ENCODE results near the gene ZG16. TPM values are rescaled to one million over a fixed set of nuclear protein-coding genes. Genes with fewer than 3 reads are reported as not detected.
"Not testable (repeated sequence)": the region's sequence is repeated elsewhere in the genome, so short reads cannot be mapped to it uniquely, and the experiment has no call there.

Gene ZG16
- total RNA-seq, 1 donor from 2014 or later: not detected

DNA sequence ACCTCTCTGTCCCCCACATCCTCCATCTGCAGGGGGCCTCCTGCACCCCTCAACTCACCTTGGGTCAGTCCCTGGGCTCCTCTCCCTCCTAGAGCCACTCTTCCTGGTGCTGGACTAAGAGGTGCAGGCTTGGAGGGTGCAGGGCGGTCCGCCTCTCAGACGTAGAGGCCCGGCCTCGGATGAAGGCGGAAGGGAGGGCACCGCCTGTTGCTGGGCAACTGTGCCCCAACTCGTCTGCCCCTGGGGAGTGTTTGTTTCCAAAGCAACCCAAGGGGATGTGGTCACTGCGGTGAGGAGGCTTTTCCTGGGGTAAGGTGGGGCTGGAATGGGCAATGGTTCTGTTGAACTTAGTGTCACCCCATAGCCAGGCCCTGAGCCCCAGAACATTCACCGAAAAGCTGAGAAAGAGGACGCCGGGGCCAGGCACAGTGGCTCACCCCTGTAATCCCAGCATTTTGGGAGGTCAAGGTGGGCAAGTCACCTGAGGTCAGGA is 32.2 kb upstream of the ZG16 start, which contains the start of gene C16orf54:
TSS of gene C16orf54 (minus strand) at position 138 of the 493 bp plus-strand sequence. CDS start 1,039 bp downstream, outside the sequence.
- peaks cover 14% of the 10 kb centered on the region for H3K4me1 ChIP-seq
- no peaks in the 10 kb centered on the region for H3K36me3 ChIP-seq
- no peaks in the 10 kb centered on the region for H3K27me3 ChIP-seq (ENCODE audit: low read depth)
- intact Hi-C loops (cut with DNase I): no loop called here
- peak within 1 kb of the TSS; percentile 73 for H3K27ac ChIP-seq
- peak within 1 kb of the TSS; percentile 62 for H3K4me3 ChIP-seq
- peak; percentile 92 to 96 for ATAC-seq
- H3K9me3 ChIP-seq: no peaks in the 10 kb centered on the region
- TF ChIP-seq CTCF (IDR thresholded peaks at IDR 0.05): no peak
- peak; percentile 93 for DNase-seq

GRCh38 chr16:29746518-29746917 is 31.5 kb upstream of the ZG16 start:
- not testable (repeated sequence) for ATAC-seq

DNA sequence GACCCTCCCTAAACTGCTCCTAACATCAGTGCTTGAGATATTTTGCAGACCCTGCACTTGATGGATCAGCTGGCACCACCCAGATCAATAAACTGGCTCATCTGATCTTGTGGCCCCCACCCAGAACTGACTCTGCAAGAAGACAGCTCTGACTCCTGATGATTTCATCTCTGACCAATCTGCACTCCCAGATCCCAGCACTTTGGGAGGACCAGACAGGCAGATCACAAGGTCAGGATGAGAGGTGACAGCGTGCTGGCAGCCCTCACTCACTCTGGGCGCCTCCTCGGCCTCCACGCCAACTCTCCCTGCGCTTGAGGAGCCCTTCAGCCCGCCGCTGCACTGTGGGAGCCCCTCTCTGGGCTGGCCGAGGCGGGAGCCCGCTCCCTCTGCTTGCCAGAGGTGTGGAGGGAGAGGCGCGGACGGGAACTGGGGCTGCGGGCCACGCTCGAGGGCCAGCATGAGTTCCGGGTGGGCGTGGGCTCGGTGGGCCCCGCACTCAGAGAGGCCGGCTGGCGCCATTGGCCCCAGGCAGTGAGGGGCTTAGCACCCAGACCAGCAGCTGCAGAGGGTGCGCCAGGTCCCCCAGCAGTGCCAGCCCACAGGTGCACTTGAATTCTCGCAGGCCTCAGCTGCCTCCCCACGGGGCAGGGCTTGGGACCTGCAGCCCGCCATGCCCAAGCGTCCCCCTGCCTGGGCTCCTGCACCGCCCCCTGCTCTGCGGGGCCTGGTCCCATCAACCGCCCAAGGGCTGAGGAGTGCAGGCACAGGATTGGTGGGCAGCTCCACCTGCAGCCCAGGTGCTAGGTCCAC is 29.9 kb upstream of the ZG16 start:
- H3K27me3 ChIP-seq (ENCODE audit: low read depth): no peaks in the 10 kb centered on the region
- H3K4me1 ChIP-seq: peaks cover 14% of the 10 kb centered on the region
- no peak for TF ChIP-seq CTCF (IDR thresholded peaks at IDR 0.05)
- intact Hi-C loops (cut with DNase I): no loop called here
- no peaks in the 10 kb centered on the region for H3K9me3 ChIP-seq
- no peak overlapping the region for H3K4me3 ChIP-seq
- no peaks in the 10 kb centered on the region for H3K36me3 ChIP-seq
- ATAC-seq (no peak), DNase-seq (no peak)
- no peak overlapping the region for H3K27ac ChIP-seq

More at GRCh38 chr16:29746518-29746917, 31.5 kb upstream of the ZG16 start:
- H3K9me3 ChIP-seq; intact Hi-C loops (cut with DNase I); H3K27me3 ChIP-seq (ENCODE audit: low read depth); DNase-seq; H3K36me3 ChIP-seq: not testable (repeated sequence)
- Histone ChIP-seq H3K4me3 (peak overlapping the region; percentile 62), H3K4me1 (peaks cover 14% of the 10 kb centered on the region), H3K27ac (peak overlapping the region; percentile 73)

DNA sequence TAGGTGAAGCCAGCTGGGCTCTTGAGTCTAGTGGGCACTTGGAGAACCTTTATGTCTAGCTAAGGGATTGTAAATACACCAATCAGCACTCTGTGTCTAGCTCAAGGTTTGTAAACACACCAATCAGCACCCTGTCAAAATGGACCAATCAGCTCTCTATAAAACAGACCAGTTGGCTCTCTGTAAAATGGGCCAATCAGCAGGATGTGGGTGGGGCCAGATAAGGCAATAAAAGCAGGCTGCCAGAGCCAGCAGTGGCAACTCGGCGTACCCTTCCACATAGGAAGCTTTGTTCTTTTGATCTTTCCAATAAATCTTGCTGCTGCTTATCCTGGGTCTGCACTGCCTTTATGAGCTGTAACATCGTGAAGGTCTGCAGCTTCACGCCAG is 29.3 kb upstream of the ZG16 start:
- H3K27ac ChIP-seq; H3K27me3 ChIP-seq (ENCODE audit: low read depth); DNase-seq; H3K9me3 ChIP-seq; ATAC-seq; intact Hi-C loops (cut with DNase I); H3K4me3 ChIP-seq; H3K4me1 ChIP-seq; H3K36me3 ChIP-seq: not testable (repeated sequence)

DNA sequence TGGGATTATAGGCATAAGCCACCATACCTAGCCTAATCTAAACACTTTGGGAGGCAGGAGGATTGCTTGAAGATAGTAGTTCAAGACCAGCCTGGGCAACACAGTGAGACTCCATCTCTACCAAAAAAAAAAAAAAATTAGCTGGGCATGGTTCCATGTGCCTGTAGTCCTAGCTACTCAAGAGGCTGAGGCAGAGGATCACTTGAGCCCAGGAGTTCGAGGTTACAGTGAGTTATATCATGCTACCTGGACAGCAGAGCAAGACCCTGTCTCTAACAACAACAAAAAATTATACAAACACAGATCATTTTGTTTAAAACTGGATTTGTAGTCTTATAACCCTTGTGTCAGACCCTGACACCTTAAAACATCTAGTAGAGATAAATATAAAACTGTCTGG is 24.5 kb upstream of the ZG16 start:
- no peak for DNase-seq
- Histone ChIP-seq H3K4me3 (no peak overlapping the region), H3K27ac (no peak overlapping the region), H3K9me3 (no peaks in the 10 kb centered on the region), H3K36me3 (no peaks in the 10 kb centered on the region), H3K27me3 (ENCODE audit: low read depth) (no peaks in the 10 kb centered on the region), H3K4me1 (peaks cover 11% of the 10 kb centered on the region)
- intact Hi-C loops (cut with DNase I): no loop called here
- no peak for ATAC-seq
- TF ChIP-seq CTCF (IDR thresholded peaks at IDR 0.05): no peak

GRCh38 chr16:29756654-29757053 is 21.4 kb upstream of the ZG16 start:
- no peak overlapping the region for H3K27ac ChIP-seq
- intact Hi-C loops (cut with DNase I): no loop called here

GRCh38 chr16:29757086-29757485 is 21.0 kb upstream of the ZG16 start:
- DNase-seq; H3K36me3 ChIP-seq; H3K27ac ChIP-seq; ATAC-seq; H3K4me3 ChIP-seq; intact Hi-C loops (cut with DNase I); H3K27me3 ChIP-seq (ENCODE audit: low read depth); H3K9me3 ChIP-seq: not testable (repeated sequence)
- H3K4me1 ChIP-seq: peaks cover 11% of the 10 kb centered on the region

More at GRCh38 chr16:29756654-29757053, 21.4 kb upstream of the ZG16 start:
- H3K9me3 ChIP-seq: no peaks in the 10 kb centered on the region
- DNase-seq (no peak), ATAC-seq (peak; percentile 49 to 51)
- H3K36me3 ChIP-seq: no peaks in the 10 kb centered on the region
- H3K4me3 ChIP-seq: no peak overlapping the region
- TF ChIP-seq CTCF (IDR thresholded peaks at IDR 0.05): no peak
- peaks cover 11% of the 10 kb centered on the region for H3K4me1 ChIP-seq
- H3K27me3 ChIP-seq (ENCODE audit: low read depth): no peaks in the 10 kb centered on the region
